Measurements from ENCODE around the gene PTGDR. TPM values are rescaled to one million over a fixed set of nuclear protein-coding genes. Genes with fewer than 3 reads are reported as not detected.

PTGDR gene
- under 0.01 and 0.20 TPM in 2 replicates for total RNA-seq

GRCh38 chr14:52267501-52268278 is at the start of gene PTGDR:
TSS of gene PTGDR (plus strand) at chr14:52267698. CDS start at chr14:52267815, 117 bp downstream.

GRCh38 chr14:52313903-52314594 is 46.6 kb downstream of the PTGDR start, which contains the start of gene PTGER2:
TSS of gene PTGER2 (plus strand) at chr14:52314312. CDS start at chr14:52314549, 237 bp downstream.

Other genes with a start within 250 kb of the PTGDR start
- 61.7 and 104 TPM in 2 replicates for gene NID2, start 198.6 kb upstream of the PTGDR start, total RNA-seq
- 22.1 and 23.5 TPM in 2 replicates for gene PTGER2, start 46.6 kb downstream of the PTGDR start, total RNA-seq